SK-N-SH (cell line): ENCODE data around the gene ARAF. TPM values are rescaled to one million over a fixed set of nuclear protein-coding genes. Genes with fewer than 3 reads are reported as not detected.

Experiments used
- CTCF ChIA-PET: fragments of 300-600, 350-600 bp; formaldehyde crosslinking; extraction: SDS; loops from one replicate; lab custom pipeline; 2021; lab: Yijun Ruan, JAX
- POLR2A ChIA-PET: fragments of 350-600 bp; sonication (Branson Sonifier 250); formaldehyde crosslinking; extraction: SDS; loops from one replicate; lab custom pipeline; 2020; ENCODE audit warnings: antibody characterized with exemption, inconsistent platforms; lab: Yijun Ruan, JAX
- DNase-seq: peaks from one replicate; pipeline ENCODE4 v3.0.0; 2012
- H2AFZ ChIP-seq: fragments of 200-600 bp; sonication (generic); 2 replicates; pipeline ENCODE4 v1.8.1; 2016; ENCODE audit warnings: antibody characterized with exemption, mild to moderate bottlenecking, low read depth
- H3F3A ChIP-seq: fragments of 200-600 bp; sonication (generic); replicated peaks from 2 replicates; pipeline ENCODE3; 2016; ENCODE audit warnings: antibody characterized with exemption, mild to moderate bottlenecking; ENCODE audit not compliant: insufficient read depth
- H3K27ac ChIP-seq, 2 experiments: fragments of 200-500 bp in 1 of 2; fragments of 200-600 bp in 1 of 2; sonication (Bioruptor generic) in 1 of 2; sonication (generic), shearing (Covaris generic) in 1 of 2; 2 replicates each; pipeline versions ENCODE4 v1.5.1 to v1.6.1; 2014 to 2016; ENCODE audit warnings: low read depth in 2 of 2, inconsistent platforms in 1 of 2, low read length in 1 of 2, mild to moderate bottlenecking in 1 of 2, mixed read lengths in 1 of 2
- H3K27me3 ChIP-seq: fragments of 200-600 bp; sonication (generic), shearing (Covaris generic); 2 replicates; pipeline ENCODE4 v1.6.1; 2016; ENCODE audit warnings: mixed run types; ENCODE audit not compliant: insufficient read depth
- H3K36me3 ChIP-seq, 2 experiments: fragments of 200-500 bp in 1 of 2; fragments of 200-600 bp in 1 of 2; sonication (Bioruptor generic) in 1 of 2; sonication (generic) in 1 of 2; replicated peaks in 1 of 2; 2 replicates each; pipeline versions ENCODE3 to v1.5.1; 2014 to 2016; ENCODE audit warnings: low read length in 1 of 2, mild to moderate bottlenecking in 1 of 2; ENCODE audit not compliant: insufficient read depth in 2 of 2, control insufficient read depth in 1 of 2
- H3K4me1 ChIP-seq, 2 experiments: fragments of 200-500 bp in 1 of 2; fragments of 200-600 bp in 1 of 2; sonication (Bioruptor generic) in 1 of 2; sonication (generic), shearing (Covaris generic) in 1 of 2; 2 replicates each; pipeline versions ENCODE4 v1.5.1 to v1.6.1; 2014 to 2016; ENCODE audit warnings: low read depth in 1 of 2, low read length in 1 of 2, mixed run types in 1 of 2; ENCODE audit not compliant: insufficient read depth in 2 of 2, control insufficient read depth in 1 of 2
- H3K4me2 ChIP-seq: fragments of 200-600 bp; sonication (generic), shearing (Covaris generic); 2 replicates; pipeline ENCODE4 v1.6.1; 2017; ENCODE audit warnings: mixed run types
- H3K4me3 ChIP-seq, 2 experiments: fragments of 200-500 bp in 1 of 2; fragments of 200-600 bp in 1 of 2; sonication (Bioruptor generic) in 1 of 2; sonication (generic), shearing (Covaris generic) in 1 of 2; 2 replicates each; pipeline versions ENCODE4 v1.5.1 to v1.8.1; 2014 to 2016; ENCODE audit warnings: low read depth in 2 of 2, inconsistent platforms in 1 of 2, low read length in 1 of 2, mild to moderate bottlenecking in 1 of 2, mixed read lengths in 1 of 2, moderate library complexity in 1 of 2
- H3K79me2 ChIP-seq: fragments of 200-600 bp; sonication (generic); 2 replicates; pipeline ENCODE4 v1.8.1; 2017; ENCODE audit warnings: mild to moderate bottlenecking; ENCODE audit not compliant: insufficient read depth
- H3K9ac ChIP-seq: fragments of 200-600 bp; sonication (generic); 2 replicates; pipeline ENCODE4 v1.6.1; 2017; ENCODE audit warnings: mixed run types
- H3K9me2 ChIP-seq: fragments of 200-600 bp; sonication (generic); 2 replicates; pipeline ENCODE4 v1.6.1; 2017; ENCODE audit warnings: mixed run types
- H3K9me3 ChIP-seq: fragments of 200-600 bp; sonication (generic); 2 replicates; pipeline ENCODE4 v1.6.1; 2017; ENCODE audit warnings: mixed run types, mild to moderate bottlenecking, moderate library complexity
- H4K20me1 ChIP-seq: fragments of 200-600 bp; sonication (generic); 2 replicates; pipeline ENCODE4 v1.6.1; 2017; ENCODE audit warnings: mild to moderate bottlenecking, mixed run types; ENCODE audit not compliant: insufficient read depth
- CHD2 ChIP-seq: fragments of 150-350 bp; IDR thresholded peaks from 2 replicates; pipeline ENCODE4 v1.6.1; 2018; ENCODE audit warnings: low read length; ENCODE audit not compliant: partially characterized antibody
- CTCF ChIP-seq: fragments of 200-600 bp; sonication (generic); IDR thresholded peaks from 2 replicates; pipeline ENCODE4 v1.6.1; 2017; ENCODE audit warnings: antibody characterized with exemption, mild to moderate bottlenecking, moderate library complexity
- ELF1 ChIP-seq: IDR thresholded peaks from 2 replicates; pipeline ENCODE4 v1.4.0; 2012
- EP300 ChIP-seq, 2 experiments: IDR thresholded peaks; 2 replicates each; pipeline versions ENCODE4 v1.4.0 to v1.6.1; 2012; ENCODE audit warnings: borderline replicate concordance in 1 of 2, low read depth in 1 of 2, low read length in 1 of 2
- FOSL2 ChIP-seq: IDR thresholded peaks from 2 replicates; pipeline ENCODE4 v1.4.0; 2012; ENCODE audit warnings: low read depth, mild to moderate bottlenecking, moderate library complexity, borderline replicate concordance
- GATA2 ChIP-seq: sonication (generic); formaldehyde crosslinking; IDR thresholded peaks from 2 replicates; pipeline ENCODE4 v1.5.0; 2020; ENCODE audit warnings: mild to moderate bottlenecking, missing genetic modification reagents
- IRF3 ChIP-seq: fragments of 150-350 bp; IDR thresholded peaks from 2 replicates; pipeline ENCODE4 v1.6.1; 2016; ENCODE audit warnings: mild to moderate bottlenecking, low read depth, low read length
- MEF2A ChIP-seq: IDR thresholded peaks from 2 replicates; pipeline ENCODE4 v1.4.0; 2012; ENCODE audit warnings: low read depth, borderline replicate concordance
- NFIC ChIP-seq: IDR thresholded peaks from 2 replicates; pipeline ENCODE4 v1.4.0; 2012; ENCODE audit warnings: borderline replicate concordance
- NRF1 ChIP-seq: IDR thresholded peaks from 2 replicates; pipeline ENCODE4 v1.6.1; 2012; ENCODE audit warnings: low read depth, mild to moderate bottlenecking, low read length
- PBX3 ChIP-seq: IDR thresholded peaks from 2 replicates; pipeline ENCODE4; 2012
- POLR2AphosphoS5 ChIP-seq: IDR thresholded peaks from 2 replicates; pipeline ENCODE4 v1.6.1; 2012; ENCODE audit warnings: low read depth, low read length
- RAD21 ChIP-seq: IDR thresholded peaks from 2 replicates; pipeline ENCODE4 v1.6.1; 2012; ENCODE audit warnings: mild to moderate bottlenecking, low read length
- RXRA ChIP-seq: IDR thresholded peaks from 2 replicates; pipeline ENCODE4 v1.4.0; 2012; ENCODE audit warnings: low read depth, mild to moderate bottlenecking, borderline replicate concordance
- SIN3A ChIP-seq: IDR thresholded peaks from 2 replicates; pipeline ENCODE4 v1.6.1; 2012; ENCODE audit warnings: low read depth, mild to moderate bottlenecking, low read length, moderate library complexity, borderline replicate concordance
- SMC3 ChIP-seq: IDR thresholded peaks from 2 replicates; pipeline ENCODE4 v1.6.1; 2012; ENCODE audit warnings: low read depth, low read length, improper control_type of control experiment
- TAF1 ChIP-seq: IDR thresholded peaks from 2 replicates; pipeline ENCODE4 v1.6.1; 2012; ENCODE audit warnings: low read depth, mild to moderate bottlenecking, low read length, moderate library complexity, borderline replicate concordance
- USF1 ChIP-seq: IDR thresholded peaks from 2 replicates; pipeline ENCODE4 v1.4.0; 2012; ENCODE audit warnings: low read depth, borderline replicate concordance
- USF2 ChIP-seq: fragments of 150-350 bp; IDR thresholded peaks from 2 replicates; pipeline ENCODE4 v1.6.1; 2017; ENCODE audit warnings: antibody characterized with exemption, low read length, low read depth, borderline replicate concordance
- YY1 ChIP-seq: IDR thresholded peaks from 2 replicates; pipeline ENCODE4 v1.4.0; 2012; ENCODE audit warnings: low read depth, mild to moderate bottlenecking
- WGBS: methylation state at CpG from one replicate; pipeline ENCODE4 v1.1.6; 2017; ENCODE audit warnings: low lambda C conversion rate; 5-methylcytosine and 5-hydroxymethylcytosine counted together
- polyA plus RNA-seq, 3 experiments: library from polyadenylated mRNA; depleted of rRNA; stranded (reverse); fragments of >200 nt; gene quantifications; 2 replicates each; pipeline ENCODE4 v1.2.3, GENCODE V29; 2012

The ARAF gene
- polyA plus RNA-seq, 1 of the 3 experiments (the other 2 are of a cell fraction), result 48.6 TPM

- Histone ChIP-seq H3F3A (no peaks in the 10 kb centered on the region), H3K27ac (no peak overlapping the region), H3K9me3 (no peaks in the 10 kb centered on the region), H3K4me1 (no peaks in the 10 kb centered on the region), H3K9ac (no peak overlapping the region), H3K79me2 (no peaks in the 10 kb centered on the region), H3K36me3 (no peaks in the 10 kb centered on the region), H4K20me1 (no peaks in the 10 kb centered on the region), H3K4me2 (no peak overlapping the region), H3K9me2 (no peaks in the 10 kb centered on the region), H3K27me3 (no peaks in the 10 kb centered on the region), H3K4me3 (no peak overlapping the region), H2AFZ (no peak overlapping the region)
- 57% methylated on average over 5 of the region's 5 CpGs for WGBS
- TF ChIP-seq RXRA (no peak), MEF2A (no peak), USF1 (no peak), SMC3 (no peak), SIN3A (no peak), TAF1 (no peak), PBX3 (no peak), RAD21 (no peak), POLR2AphosphoS5 (no peak), NRF1 (no peak), IRF3 (no peak), GATA2 (CRISPR knock-in tag) (no peak), FOSL2 (no peak)
- DNase-seq, result no peak
- ChIA-PET POLR2A (no interaction called here), CTCF (no interaction called here)
Observed at GRCh38 chrX:47590984-47591383, 30.0 kb downstream of the ARAF start.

- ChIA-PET CTCF (no interaction called here), POLR2A (no interaction called here)
- H3K27ac ChIP-seq, result no peak overlapping the region
- WGBS, result 30% methylated on average over 4 of the region's 4 CpGs
- no peaks in the 10 kb centered on the region for H3K9me3 ChIP-seq
- DNase-seq, result no peak
- H3K36me3 ChIP-seq, result no peaks in the 10 kb centered on the region
- H3K4me3 ChIP-seq, result no peak overlapping the region
- H3K4me2 ChIP-seq, result no peak overlapping the region
- H2AFZ ChIP-seq, result no peak overlapping the region
- no peaks in the 10 kb centered on the region for H3K27me3 ChIP-seq
- no peaks in the 10 kb centered on the region for H3K9me2 ChIP-seq
- H3K9ac ChIP-seq, result no peak overlapping the region
- H3F3A ChIP-seq, result no peaks in the 10 kb centered on the region
- no peaks in the 10 kb centered on the region for H4K20me1 ChIP-seq
- no peaks in the 10 kb centered on the region for H3K4me1 ChIP-seq
- no peaks in the 10 kb centered on the region for H3K79me2 ChIP-seq
- TF ChIP-seq CTCF (no peak), USF1 (no peak), SIN3A (no peak), IRF3 (no peak), EP300 (IDR thresholded peaks at IDR 0.05; ENCODE audit: borderline replicate concordance in 1 of 2, low read depth in 1 of 2, low read length in 1 of 2) (no peak), SMC3 (no peak), FOSL2 (no peak), NFIC (no peak), POLR2AphosphoS5 (no peak), USF2 (no peak), NRF1 (no peak), CHD2 (no peak), ELF1 (no peak), YY1 (no peak)
Observed at GRCh38 chrX:47593522-47593921, 32.5 kb downstream of the ARAF start.
